Stomach (tissue), 8 donors: ENCODE measurements around the gene KDM3B. TPM values are rescaled to one million over a fixed set of nuclear protein-coding genes. Genes with fewer than 3 reads are reported as not detected.

Experiments used
- polyA plus RNA-seq, 3 donors: library from polyadenylated mRNA; stranded (reverse); fragments of 200-250 nt; gene quantifications; one replicate each; pipeline ENCODE4 v1.2.3, GENCODE V29; 2013
- small RNA-seq, 4 donors: library from RNA; depleted of rRNA; stranded (forward); fragments of <200 nt; gene quantifications; one replicate each; pipeline ENCODE3, GENCODE V24; 2016
- total RNA-seq, 5 donors: library from RNA; depleted of rRNA; stranded (reverse); fragments of >200 nt; gene quantifications; one replicate each; pipeline versions ENCODE4 v1.1.0 to v1.2.3, GENCODE V29; 2014 to 2016
- donor health status: healthy with polysubstance abuse.
- donor health status: Bipolar disorder and iron deficiency.
- donor health status: healthy.

The KDM3B gene
- total and polyA plus RNA-seq, 8 donors, result 12.6 to 107 (median 51.0) TPM

Small RNA genes within 50 kb of the gene (small RNA-seq; reads per million reads assigned to genes)
- 0 reads per million in 4 donors for gene AC113403.1

Other genes with a start within 250 kb of the KDM3B start
- gene NME5, start 213.3 kb upstream of the KDM3B start, total RNA-seq, result 1 to 10 TPM in 2 of 5 donors, not detected in 3; 1.5 to 2.3 TPM
- gene NME5, start 213.3 kb upstream of the KDM3B start, polyA plus RNA-seq, result 1 to 10 TPM; 2.0 to 2.7 (median 2.1) TPM
- 10 to 100 TPM; 29.9 to 58.2 (median 51.3) TPM for gene BRD8, start 174.1 kb upstream of the KDM3B start, total RNA-seq
- gene BRD8, start 174.1 kb upstream of the KDM3B start, polyA plus RNA-seq, result 10 to 100 TPM; 20.4 to 35.1 (median 21.8) TPM
- gene KIF20A, start 173.6 kb upstream of the KDM3B start, total RNA-seq, result 1 to 10 TPM in 3 of 5 donors, not detected in 2; 2.0 to 8.4 (median 7.9) TPM
- gene KIF20A, start 173.6 kb upstream of the KDM3B start, polyA plus RNA-seq, result 1 to 10 TPM; 2.1 to 7.3 (median 2.1) TPM
- 10 to 100 TPM in 2 of 5 donors, 1 to 10 TPM in 3; 1.2 to 46.3 (median 4.5) TPM for gene CDC23, start 139.4 kb upstream of the KDM3B start, total RNA-seq
- gene CDC23, start 139.4 kb upstream of the KDM3B start, polyA plus RNA-seq, result 10 to 100 TPM; 10.6 to 13.1 (median 11.1) TPM
- gene GFRA3, start 78.1 kb upstream of the KDM3B start, total RNA-seq, result 1 to 10 TPM in 1 of 5 donors, under 1 TPM in 1, not detected in 3; 0.55 to 4.1 TPM
- gene GFRA3, start 78.1 kb upstream of the KDM3B start, polyA plus RNA-seq, result 1 to 10 TPM; 1.5 to 2.0 (median 1.8) TPM
- 1 to 10 TPM in 2 of 5 donors, not detected in 3; 2.9 to 4.1 TPM for gene CDC25C, start 20.9 kb upstream of the KDM3B start, total RNA-seq
- gene CDC25C, start 20.9 kb upstream of the KDM3B start, polyA plus RNA-seq, result 1 to 10 TPM in 1 of 3 donors, under 1 TPM in 2; 0.75 to 2.1 (median 0.92) TPM
- gene FAM53C, start 14.4 kb upstream of the KDM3B start, total RNA-seq, result 10 to 100 TPM in 4 of 5 donors, under 1 TPM in 1; 0.29 to 43.3 (median 26.8) TPM
- 10 to 100 TPM in 1 of 3 donors, 1 to 10 TPM in 2; 7.0 to 13.4 (median 8.7) TPM for gene FAM53C, start 14.4 kb upstream of the KDM3B start, polyA plus RNA-seq
- 10 to 100 TPM in 1 of 5 donors, 1 to 10 TPM in 2, not detected in 2; 4.5 to 73.3 (median 7.7) TPM for gene REEP2, start 86.4 kb downstream of the KDM3B start, total RNA-seq
- 1 to 10 TPM; 2.1 to 5.8 (median 3.1) TPM for gene REEP2, start 86.4 kb downstream of the KDM3B start, polyA plus RNA-seq
- 10 to 100 TPM in 4 of 5 donors, 1 to 10 TPM in 1; 7.7 to 83.9 (median 48.1) TPM for gene EGR1, start 112.8 kb downstream of the KDM3B start, total RNA-seq
- 10 to 100 TPM; 17.0 to 45.4 (median 30.2) TPM for gene EGR1, start 112.8 kb downstream of the KDM3B start, polyA plus RNA-seq
- 100 to 1,000 TPM in 1 of 5 donors, 10 to 100 TPM in 3, 1 to 10 TPM in 1; 9.0 to 119 (median 53.3) TPM for gene ETF1, start 190.6 kb downstream of the KDM3B start, total RNA-seq
- 10 to 100 TPM; 35.7 to 66.3 (median 48.7) TPM for gene ETF1, start 190.6 kb downstream of the KDM3B start, polyA plus RNA-seq
- 100 to 1,000 TPM; 157 to 427 (median 196) TPM for gene HSPA9, start 222.7 kb downstream of the KDM3B start, total RNA-seq
- 10 to 100 TPM; 68.8 to 78.2 (median 75.2) TPM for gene HSPA9, start 222.7 kb downstream of the KDM3B start, polyA plus RNA-seq